ENCODE measurements around the gene PPARA. TPM values are rescaled to one million over a fixed set of nuclear protein-coding genes. Genes with fewer than 3 reads are reported as not detected.

Gene PPARA
- total and polyA plus RNA-seq, 9 of the 15 experiments (the other 6 are each of a cell fraction or from before 2014, with no cell fraction given): 0.64 to 5.3 (median 3.5) TPM

- FAIRE-seq (no peak), DNase-seq (ENCODE audit: extremely low read depth in 1 of 4, low spot score in 3 of 4) (no peak), ATAC-seq (no peak)
- Histone ChIP-seq H3K4me3 (no peak overlapping the region), H3K9me1 (ENCODE audit: control insufficient read depth, insufficient read depth, low read length) (no peaks in the 10 kb centered on the region), H3K27ac (ENCODE audit: extremely low read depth, low read depth, low read length) (no peak overlapping the region), H4K20me1 (replicated peaks; ENCODE audit: control insufficient read depth, insufficient read depth, low read length) (no peaks in the 10 kb centered on the region), H3K9me3 (replicated peaks; ENCODE audit: control insufficient read depth, insufficient read depth, low read depth, low read length) (no peaks in the 10 kb centered on the region), H2AFZ (ENCODE audit: low read depth, low read length) (no peak overlapping the region), H3K79me2 (ENCODE audit: control insufficient read depth, insufficient read depth, low read length) (no peaks in the 10 kb centered on the region), H3K4me2 (ENCODE audit: insufficient read depth, low read length) (no peak overlapping the region), H3K9ac (ENCODE audit: insufficient read depth in 1 of 2, low read depth in 2 of 2, low read length in 2 of 2) (no peak overlapping the region), H3K27me3 (ENCODE audit: control insufficient read depth in 2 of 2, insufficient read depth in 2 of 2, low read length in 2 of 2) (no peaks in the 10 kb centered on the region), H3K36me3 (ENCODE audit: control insufficient read depth, insufficient read depth, low read length) (peaks cover 5% of the 10 kb centered on the region; the same call in 1 of the 3 replicates), H3K4me1 (replicated peaks in 1 of 2; ENCODE audit: control insufficient read depth in 2 of 2, insufficient read depth in 2 of 2, low read length in 2 of 2) (peaks cover 26 to 42% of the 10 kb centered on the region in 2 experiments; a peak in 4 of 5 replicates)
- intact Hi-C loops (cut with micrococcal nuclease) (loop anchor here (10.0 kb wide), 1 partner anchor 86 kb away; the partner anchor contains the start of gene PPARA), in situ Hi-C loops (cut with MboI) (loop anchor here (10.0 kb wide), 1 partner anchor 96 kb away; no protein-coding TSS in a partner anchor)
- BruUV-seq (replicated peaks): no TSS peak
- WGBS (ENCODE audit: insufficient coverage, low coverage, missing lambda C conversion rate): 92% methylated on average over 6 of the region's 6 CpGs
- TF ChIP-seq SRSF7 (optimal IDR thresholded peaks at IDR 0.05; ENCODE audit: low read depth, low read length) (no peak), MECOM (CRISPR knock-in tag; IDR thresholded peaks at IDR 0.05) (no peak), PHB (CRISPR knock-in tag; IDR thresholded peaks at IDR 0.05) (no peak), ZNF408 (CRISPR knock-in tag; IDR thresholded peaks at IDR 0.05; ENCODE audit: low read depth) (no peak), HNRNPK (IDR thresholded peaks at IDR 0.05; ENCODE audit: low read depth, low read length, poor library complexity, severe bottlenecking) (no peak), POLR3G (IDR thresholded peaks at IDR 0.05; ENCODE audit: extremely low read depth, insufficient read length, insufficient replicate concordance) (no peak), BRCA1 (IDR thresholded peaks at IDR 0.05) (no peak), BRCA1 (CRISPR knock-in tag; IDR thresholded peaks at IDR 0.05) (no peak), L3MBTL2 (IDR thresholded peaks at IDR 0.05) (no peak), CEBPB (tag; IDR thresholded peaks at IDR 0.05) (no peak), KLF16 (IDR thresholded peaks at IDR 0.05) (no peak), NCOA6 (IDR thresholded peaks at IDR 0.05) (no peak), MYNN (IDR thresholded peaks at IDR 0.05) (no peak), MYNN (CRISPR knock-in tag; IDR thresholded peaks at IDR 0.05) (no peak), ARID3A (IDR thresholded peaks at IDR 0.05; ENCODE audit: borderline replicate concordance, low read depth, low read length) (no peak), FOXK1 (CRISPR knock-in tag; IDR thresholded peaks at IDR 0.05; ENCODE audit: borderline replicate concordance) (no peak), SMARCC2 (IDR thresholded peaks at IDR 0.05; ENCODE audit: low read depth) (no peak), NCOA2 (IDR thresholded peaks at IDR 0.05; ENCODE audit: partially characterized antibody in 2 of 2) (no peak)
- CTCF ChIA-PET (ENCODE audit: low intra/inter-chr PET ratio): no interaction called here
- POLR2A ChIA-PET: interaction anchor here (0.8 to 0.9 kb wide), 2 partner anchors 27 to 79 kb away, joined by 3 to 5 read pairs; partner anchors contain the start of gene TTC38
Observed at GRCh38 chr22:46240506-46240905, 90.2 kb downstream of the PPARA start.

Measured in K562 (cell line).